ENCODE results near the gene EEFSEC.
A peak's percentile ranks its signal among the peaks of the same experiment; 100 is the strongest.

EEFSEC gene

GRCh38 chr3:128187495-128187894, 34.2 kb downstream of the EEFSEC start:
- no peak for DNase-seq

GRCh38 chr3:128188326-128188725, 35.0 kb downstream of the EEFSEC start:
- DNase-seq: peak; percentile 23

- DNase-seq: peak; percentile 26
Measured at GRCh38 chr3:128188956-128189355, 35.7 kb downstream of the EEFSEC start.

- peak; percentile 6 for DNase-seq
Measured at GRCh38 chr3:128190501-128190900, 37.2 kb downstream of the EEFSEC start.

GRCh38 chr3:128192131-128192530, 38.9 kb downstream of the EEFSEC start:
- DNase-seq: no peak

GRCh38 chr3:128193168-128193567, 39.9 kb downstream of the EEFSEC start:
- DNase-seq: no peak

- DNase-seq: no peak
Measured at GRCh38 chr3:128194843-128195242, 41.6 kb downstream of the EEFSEC start.

- DNase-seq: no peak
Measured at GRCh38 chr3:128195369-128195768, 42.1 kb downstream of the EEFSEC start.

- no peak for DNase-seq
Measured at GRCh38 chr3:128195802-128196201, 42.5 kb downstream of the EEFSEC start.

- no peak for DNase-seq
Measured at GRCh38 chr3:128196647-128197046, 43.4 kb downstream of the EEFSEC start.

GRCh38 chr3:128197855-128198254, 44.6 kb downstream of the EEFSEC start:
- no peak for DNase-seq

- no peak for DNase-seq
Measured at GRCh38 chr3:128198313-128198712, 45.0 kb downstream of the EEFSEC start.

GRCh38 chr3:128199110-128199509, 45.8 kb downstream of the EEFSEC start:
- DNase-seq: no peak

- DNase-seq: peak; percentile 16
Measured at GRCh38 chr3:128201158-128201755, 48.0 kb downstream of the EEFSEC start.

GRCh38 chr3:128203169-128203568, 49.9 kb downstream of the EEFSEC start:
- DNase-seq: no peak

- DNase-seq: no peak
Measured at GRCh38 chr3:128205558-128206145, 52.4 kb downstream of the EEFSEC start.

GRCh38 chr3:128207951-128208350, 54.7 kb downstream of the EEFSEC start:
- no peak for DNase-seq

- no peak for DNase-seq
Measured at GRCh38 chr3:128210711-128211110, 57.4 kb downstream of the EEFSEC start.

- DNase-seq: no peak
Measured at GRCh38 chr3:128214056-128214455, 60.8 kb downstream of the EEFSEC start.

- no peak for DNase-seq
Measured at GRCh38 chr3:128215290-128215689, 62.0 kb downstream of the EEFSEC start.

GRCh38 chr3:128215800-128216495, 62.7 kb downstream of the EEFSEC start:
- DNase-seq: no peak

GRCh38 chr3:128217702-128218547, 64.6 kb downstream of the EEFSEC start:
- DNase-seq: no peak

- DNase-seq: no peak
Measured at GRCh38 chr3:128218548-128219257, 65.4 kb downstream of the EEFSEC start.

Measured in EL (cell line).